ENCODE measurements around the gene IGFN1.
"Not testable (repeated sequence)": the region's sequence is repeated elsewhere in the genome, so short reads cannot be mapped to it uniquely, and the experiment has no call there.

The IGFN1 gene

DNA sequence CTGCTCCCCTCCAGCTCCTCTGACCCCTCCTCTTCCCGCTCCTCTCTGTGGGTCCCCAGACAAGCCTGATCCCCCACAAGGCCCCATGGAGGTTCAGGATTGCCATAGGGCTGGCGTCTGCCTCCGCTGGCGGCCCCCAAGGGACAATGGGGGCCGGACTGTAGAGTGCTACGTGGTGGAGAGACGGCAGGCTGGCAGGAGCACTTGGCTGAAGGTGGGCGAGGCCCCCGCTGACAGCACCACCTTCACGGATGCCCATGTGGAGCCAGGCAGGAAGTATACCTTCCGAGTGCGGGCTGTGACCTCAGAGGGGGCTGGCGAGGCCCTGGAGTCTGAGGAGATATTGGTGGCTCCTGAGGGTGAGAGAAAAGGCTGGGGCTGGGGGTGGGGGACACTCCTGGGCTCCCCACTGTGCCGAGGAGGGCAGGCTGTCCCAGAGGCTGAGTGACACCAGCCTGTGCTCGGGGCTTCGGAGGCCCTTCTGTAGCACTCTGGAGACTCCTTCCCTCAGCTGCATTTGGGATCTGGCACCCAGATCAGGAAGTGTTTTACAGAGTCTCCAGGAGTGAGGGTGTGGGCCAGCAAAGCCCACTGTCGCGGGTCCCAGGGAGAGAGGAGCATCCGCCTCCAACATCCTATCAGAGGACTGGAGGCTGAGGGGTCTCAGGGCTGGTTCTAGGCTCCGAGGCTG is 25.9 kb downstream of the IGFN1 start:
- no peak for DNase-seq (ENCODE audit: low read depth in 2 of 3, low spot score in 1 of 3)

DNA sequence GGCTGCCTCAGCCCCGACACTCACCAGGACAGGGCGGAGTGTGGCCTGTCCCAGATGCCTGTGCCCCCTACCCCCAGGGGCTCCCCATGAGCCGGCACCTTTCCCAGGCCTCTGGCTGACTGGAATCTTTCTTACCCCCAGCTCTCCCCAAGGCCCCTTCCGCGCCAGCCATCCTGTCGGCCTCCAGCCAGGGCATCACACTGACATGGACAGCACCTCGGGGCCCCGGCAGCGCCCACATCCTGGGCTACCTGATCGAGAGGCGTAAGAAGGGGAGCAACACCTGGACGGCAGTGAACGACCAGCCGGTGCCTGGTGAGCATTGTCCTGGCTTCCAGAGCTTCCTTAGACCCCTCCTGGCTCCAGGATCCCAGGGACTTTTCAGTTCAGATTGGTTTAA is 26.5 kb downstream of the IGFN1 start:
- DNase-seq (ENCODE audit: low read depth in 2 of 3, low spot score in 1 of 3) = no peak

DNA sequence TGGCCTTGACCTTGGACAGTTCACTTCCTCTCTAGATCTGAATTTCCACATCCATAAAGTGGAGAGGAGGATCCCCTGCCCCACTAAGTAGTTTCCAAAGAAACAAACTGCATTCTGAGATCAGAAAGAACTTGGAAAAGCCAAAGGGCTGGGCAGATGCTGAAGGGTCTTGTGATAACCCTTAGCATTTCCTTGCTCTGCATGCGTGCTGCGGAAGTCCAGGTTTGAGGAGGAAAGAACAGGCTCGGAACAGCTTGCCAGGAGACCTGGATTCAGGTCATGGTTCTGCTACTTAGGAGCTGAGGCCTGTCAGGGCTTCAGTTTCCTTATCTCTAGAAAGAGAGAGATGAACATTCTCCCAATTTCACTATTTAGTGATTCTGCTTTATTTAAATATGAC is 27.2 kb downstream of the IGFN1 start:
- DNase-seq (ENCODE audit: low read depth in 2 of 3, low spot score in 1 of 3) = no peak

DNA sequence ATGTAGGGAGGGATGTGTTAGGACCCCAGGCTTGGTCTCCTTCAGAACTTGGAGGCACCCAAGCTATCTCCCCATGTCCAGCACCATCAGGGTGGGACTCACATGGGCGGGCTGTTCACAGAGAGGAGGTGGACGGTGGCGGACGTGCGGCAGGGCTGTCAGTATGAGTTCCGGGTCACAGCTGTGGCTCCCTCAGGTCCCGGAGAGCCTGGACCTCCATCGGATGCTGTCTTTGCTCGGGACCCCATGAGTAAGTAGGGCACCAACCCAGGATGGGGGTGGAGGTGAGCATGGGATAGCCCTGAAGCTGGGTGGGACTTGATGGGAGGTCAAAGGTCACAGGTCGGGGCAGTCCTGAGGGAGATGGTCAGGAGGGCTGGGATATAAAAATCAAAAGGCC is 27.8 kb downstream of the IGFN1 start:
- DNase-seq (ENCODE audit: low read depth in 2 of 3, low spot score in 1 of 3) = no peak

DNA sequence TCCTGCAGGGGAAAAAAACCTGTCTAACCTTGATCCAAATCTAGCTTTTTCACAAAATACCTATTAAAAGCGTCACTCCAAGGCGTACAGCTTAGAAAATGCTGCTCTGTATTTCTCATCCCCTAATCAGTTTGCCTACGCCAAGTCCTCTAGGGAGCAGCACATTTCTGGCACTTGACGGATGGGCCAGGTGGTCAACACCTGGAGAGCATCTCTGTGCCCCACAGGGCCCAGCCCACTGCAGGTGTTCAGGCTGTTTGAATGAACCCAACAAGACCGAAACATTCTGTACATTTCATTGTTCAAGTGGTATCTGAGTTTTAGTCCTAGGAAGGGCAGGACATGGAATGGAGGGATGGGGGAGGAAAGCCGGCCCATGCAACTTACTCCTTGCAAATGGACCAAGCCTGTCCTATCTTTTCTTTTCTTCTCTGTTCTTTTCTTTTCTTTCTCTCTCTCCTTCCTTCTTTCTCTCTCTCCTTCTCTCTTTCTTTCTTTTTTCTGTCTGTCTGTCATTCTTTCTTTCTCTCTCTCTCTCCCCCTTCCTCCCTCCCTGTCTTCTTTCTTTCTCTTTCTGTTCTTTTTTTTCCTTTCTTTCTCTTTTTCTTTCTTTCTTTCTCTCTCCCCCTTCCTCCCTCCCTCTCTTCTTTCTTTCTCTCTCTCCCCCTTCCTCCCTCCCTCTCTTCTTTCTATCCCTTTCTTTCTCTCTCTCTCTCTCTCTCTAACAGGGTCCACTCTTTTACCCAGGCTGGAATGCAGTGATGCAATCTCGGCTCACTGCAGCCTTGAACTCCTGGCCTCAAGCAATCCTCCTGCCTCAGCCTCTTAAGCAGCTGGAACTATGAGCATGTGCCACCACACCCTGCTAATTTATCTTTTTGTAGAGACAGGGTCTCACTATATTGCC is 29.1 kb downstream of the IGFN1 start:
- no peak for DNase-seq (ENCODE audit: low read depth in 2 of 3, low spot score in 1 of 3)

DNA sequence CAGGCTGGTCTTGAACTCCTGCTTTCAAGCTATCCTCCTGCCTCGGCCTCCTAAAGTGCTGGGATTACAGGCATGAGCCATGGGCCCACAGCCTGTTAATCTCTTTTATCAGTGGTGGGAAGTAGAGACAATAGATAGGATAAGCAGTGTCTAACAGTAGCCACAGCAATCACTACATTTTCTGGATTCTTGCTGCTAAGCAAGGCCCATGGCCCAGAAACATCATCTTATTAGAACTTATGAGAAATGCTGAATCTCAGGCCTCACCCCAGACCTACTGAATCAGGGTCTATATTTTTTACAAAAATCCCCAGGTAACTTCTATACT is 29.7 kb downstream of the IGFN1 start:
- no peak for DNase-seq (ENCODE audit: low read depth in 2 of 3, low spot score in 1 of 3)

DNA sequence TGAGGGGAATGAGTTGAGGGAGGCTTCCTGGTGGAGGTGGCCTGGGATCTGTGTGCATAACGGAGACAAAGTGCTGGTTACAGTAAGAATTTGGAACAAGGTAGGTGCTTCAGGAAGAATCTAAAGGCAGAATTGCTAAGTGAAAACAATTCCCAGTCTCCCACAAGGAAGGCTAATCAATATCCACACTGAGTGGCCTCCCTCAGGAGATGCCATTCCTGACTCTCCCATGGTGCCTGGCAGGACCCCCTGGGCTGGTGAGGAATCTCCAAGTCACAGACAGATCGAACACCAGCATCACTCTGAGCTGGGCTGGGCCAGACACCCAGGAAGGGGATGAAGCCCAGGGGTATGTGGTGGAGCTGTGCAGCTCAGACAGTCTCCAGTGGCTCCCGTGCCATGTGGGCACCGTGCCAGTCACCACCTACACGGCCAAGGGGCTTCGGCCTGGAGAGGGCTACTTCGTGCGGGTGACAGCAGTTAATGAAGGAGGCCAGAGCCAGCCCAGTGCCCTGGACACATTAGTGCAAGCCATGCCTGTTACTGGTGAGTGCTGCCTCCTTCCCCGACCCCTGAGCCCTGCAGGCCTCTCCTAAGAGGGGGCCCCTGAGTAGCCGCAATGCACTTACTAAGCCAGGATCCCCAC is 30.7 kb downstream of the IGFN1 start:
- DNase-seq (ENCODE audit: low read depth in 2 of 3, low spot score in 1 of 3) = no peak

DNA sequence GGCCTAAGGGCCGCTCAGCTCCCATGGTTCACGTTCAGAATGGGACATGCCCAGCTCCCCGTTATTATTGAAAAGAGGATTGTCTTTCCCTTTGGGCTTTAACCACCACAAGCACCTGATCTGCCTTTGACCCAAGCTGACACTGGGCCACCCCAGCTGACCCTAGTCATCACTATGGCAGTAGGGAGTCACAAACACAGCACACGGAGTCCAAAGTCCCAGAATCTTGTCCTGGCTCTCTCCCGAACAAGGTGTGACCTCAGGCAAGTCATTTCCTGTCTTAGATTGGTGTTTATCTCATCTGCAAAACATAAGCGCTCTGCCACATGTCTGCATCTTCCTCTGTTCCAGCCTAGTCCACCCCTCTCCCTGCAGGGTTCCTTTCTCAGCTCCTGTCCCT is 31.5 kb downstream of the IGFN1 start:
- no peak for DNase-seq (ENCODE audit: low read depth in 2 of 3, low spot score in 1 of 3)

DNA sequence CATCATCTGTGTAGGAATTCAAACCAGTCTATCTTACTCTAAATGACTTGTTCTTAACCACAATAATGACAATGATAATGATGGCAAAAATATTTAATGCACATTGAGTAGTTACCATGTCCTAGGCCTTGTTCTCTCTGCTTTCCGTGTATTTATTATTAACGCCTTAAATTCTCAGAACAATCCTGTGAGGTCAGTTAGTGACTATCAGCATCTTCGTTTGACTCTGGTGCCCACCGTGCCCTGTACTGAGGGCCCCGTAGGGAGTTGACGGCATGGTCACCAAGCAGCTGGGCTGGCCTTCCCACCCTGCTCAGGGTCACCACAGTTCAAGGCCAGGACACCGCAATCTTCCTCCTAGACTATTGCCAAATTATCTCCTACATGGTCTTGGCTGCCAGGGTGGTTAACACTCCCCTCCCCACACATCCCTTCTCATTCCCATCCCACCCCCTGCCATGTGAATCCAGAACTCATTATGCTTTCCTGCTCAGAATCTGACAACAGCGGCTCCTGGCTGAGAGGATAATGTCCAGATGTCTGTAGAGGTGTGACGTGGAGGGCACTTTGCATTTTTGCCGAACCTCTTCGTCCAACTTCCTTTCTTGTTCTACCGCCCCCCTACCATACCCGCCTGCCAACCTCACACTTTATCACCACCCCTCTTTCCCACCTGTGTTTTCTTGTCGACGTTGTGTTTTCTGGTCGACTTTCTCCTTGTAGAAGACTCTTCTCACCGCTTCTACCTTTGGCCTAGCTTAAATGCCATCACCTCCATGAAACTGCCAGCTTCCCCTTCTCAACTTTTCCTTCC is 33.4 kb downstream of the IGFN1 start:
- DNase-seq (ENCODE audit: low read depth in 2 of 3, low spot score in 1 of 3) = no peak

DNA sequence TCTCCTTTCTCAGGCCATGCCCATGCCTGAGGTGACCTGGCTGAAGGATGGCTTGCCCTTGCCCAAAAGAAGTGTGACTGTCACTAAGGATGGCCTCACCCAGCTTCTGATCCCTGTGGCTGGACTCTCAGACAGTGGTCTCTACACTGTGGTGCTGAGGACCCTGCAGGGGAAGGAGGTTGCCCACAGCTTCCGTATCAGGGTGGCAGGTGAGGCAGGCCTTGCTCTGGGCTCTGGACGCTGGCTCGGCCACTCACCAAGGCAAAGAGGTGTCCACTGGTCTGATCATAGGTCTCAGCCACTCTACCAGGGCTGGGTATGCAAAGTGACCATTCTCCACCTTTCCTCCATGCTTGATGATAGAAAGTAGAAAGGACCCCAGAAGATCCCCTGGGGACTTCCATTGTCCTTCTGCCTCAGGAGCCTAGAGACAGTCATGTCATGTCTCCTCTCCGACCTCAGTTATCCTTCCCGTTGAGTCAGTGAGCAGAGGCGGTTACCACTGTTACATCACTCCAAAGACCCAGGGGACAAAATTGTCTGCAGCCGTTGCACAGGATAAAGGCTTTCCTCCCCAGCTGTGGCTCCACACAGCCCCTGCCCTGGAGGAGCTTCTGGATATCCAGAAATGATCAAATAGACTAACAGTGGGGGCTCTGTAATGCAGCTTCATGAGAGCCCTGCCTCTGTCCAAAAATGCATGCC is 34.2 kb downstream of the IGFN1 start:
- DNase-seq (ENCODE audit: low read depth in 2 of 3, low spot score in 1 of 3) = no peak

DNA sequence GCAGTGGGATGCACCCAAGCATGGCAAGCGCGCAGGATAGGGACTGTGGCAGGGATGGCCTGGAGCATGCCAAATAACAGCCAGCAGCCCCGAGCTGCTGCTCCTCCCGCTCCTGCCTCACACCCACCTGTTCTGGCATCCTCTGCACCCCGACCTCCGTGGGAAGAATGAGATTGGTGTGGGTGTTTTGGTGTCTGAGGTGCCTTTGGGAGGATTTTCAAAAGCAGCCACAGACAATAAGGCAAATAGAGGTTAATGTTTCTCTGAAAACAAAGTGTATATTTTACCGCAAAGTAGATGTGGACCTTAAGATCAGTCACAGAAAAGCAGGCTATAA is 35.5 kb downstream of the IGFN1 start:
- DNase-seq (ENCODE audit: low read depth in 2 of 3, low spot score in 1 of 3) = no peak

DNA sequence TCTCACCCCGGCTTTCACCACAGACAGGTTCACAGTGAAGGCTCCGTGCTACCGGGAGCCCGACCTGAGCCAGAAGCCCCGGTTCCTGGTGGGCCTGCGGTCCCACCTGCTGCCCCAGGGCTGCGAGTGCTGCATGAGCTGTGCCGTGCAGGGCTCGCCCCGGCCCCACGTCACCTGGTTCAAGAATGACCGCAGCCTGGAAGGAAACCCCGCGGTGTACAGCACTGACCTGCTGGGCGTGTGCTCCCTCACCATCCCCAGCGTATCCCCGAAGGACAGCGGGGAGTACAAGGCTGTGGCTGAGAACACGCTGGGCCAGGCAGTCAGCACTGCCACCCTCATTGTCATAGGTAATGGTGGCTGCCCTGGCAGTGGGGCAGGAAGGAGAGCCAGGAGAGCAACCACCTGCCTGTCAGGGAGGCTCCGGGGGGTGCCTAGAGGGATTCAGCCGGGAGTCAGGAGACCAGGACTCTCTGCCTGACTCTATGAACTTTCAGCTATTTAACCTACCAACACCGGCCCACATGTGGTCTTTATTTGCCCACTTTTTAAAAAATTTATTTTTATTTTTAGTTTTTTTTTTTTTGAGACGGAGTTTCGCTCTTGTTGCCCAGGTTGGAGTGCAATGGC is 36.4 kb downstream of the IGFN1 start:
- DNase-seq (ENCODE audit: low read depth in 2 of 3, low spot score in 1 of 3) = no peak

DNA sequence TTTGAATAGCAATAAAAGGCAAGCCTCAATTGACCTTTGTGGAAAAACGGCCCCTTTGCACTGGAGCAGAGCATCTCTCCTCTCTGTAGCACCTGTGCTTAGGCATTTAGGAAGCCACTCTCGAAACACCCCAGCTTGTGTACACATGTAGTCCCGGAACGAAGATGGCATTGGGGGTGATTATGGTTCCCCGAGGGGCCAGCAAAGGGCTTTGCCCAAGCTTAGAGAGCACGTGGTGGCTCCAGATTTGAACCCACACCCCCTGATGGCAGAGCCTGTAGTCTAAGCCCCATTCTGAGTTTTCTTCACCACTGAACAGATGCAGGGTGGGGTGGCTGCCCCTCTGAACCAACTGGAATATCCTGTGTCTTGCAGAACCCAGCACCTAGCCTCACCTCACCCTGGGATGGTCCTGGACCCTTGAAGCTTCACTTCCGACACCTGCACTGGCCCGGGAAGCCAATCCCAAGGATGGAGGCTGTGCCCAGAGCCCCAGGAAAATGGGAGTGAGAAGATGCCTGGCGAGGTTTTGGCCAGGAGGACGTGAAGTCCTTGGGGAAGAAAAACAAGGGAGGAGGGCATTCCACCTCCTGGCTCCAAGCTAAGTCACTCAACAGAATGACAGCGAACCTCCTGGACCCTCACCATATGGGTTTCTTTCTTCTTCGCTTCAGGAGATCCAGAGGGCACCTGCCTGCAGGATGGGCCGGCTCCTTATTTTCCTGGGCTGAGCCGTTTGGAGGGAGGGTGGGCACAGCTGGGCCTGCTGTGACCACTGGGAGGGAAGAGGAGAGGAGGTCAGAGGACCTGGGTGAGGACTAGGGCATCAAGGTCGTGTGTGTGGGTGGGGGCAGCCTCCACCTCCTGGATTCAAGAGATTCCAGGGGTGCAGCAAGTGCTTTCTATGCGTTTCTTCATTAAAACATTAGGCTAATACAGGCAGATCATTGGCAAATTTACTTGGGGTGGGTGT is 37.7 kb downstream of the IGFN1 start:
- DNase-seq (ENCODE audit: low read depth in 2 of 3, low spot score in 1 of 3) = no peak

DNA sequence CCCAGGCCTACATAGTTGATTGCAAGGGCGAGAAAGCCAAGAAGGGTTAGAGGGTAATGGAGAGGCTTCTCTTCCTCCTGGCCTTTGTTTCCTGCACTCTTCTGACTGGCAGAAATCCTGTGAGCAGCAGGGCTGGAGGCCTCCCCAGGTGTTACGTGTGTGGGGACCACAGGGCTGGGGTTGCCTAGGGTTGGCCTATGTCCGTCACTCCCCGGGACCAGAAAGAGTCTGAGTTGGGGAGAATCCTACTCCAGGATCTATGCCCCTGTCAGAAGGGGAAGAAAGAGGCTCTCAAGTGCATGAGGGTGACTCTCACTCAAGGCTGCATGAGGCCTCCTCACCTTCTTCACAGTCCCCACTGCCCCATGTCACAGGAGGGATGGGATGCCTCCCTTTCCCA is 38.5 kb downstream of the IGFN1 start:
- no peak for DNase-seq (ENCODE audit: low read depth in 2 of 3, low spot score in 1 of 3)

DNA sequence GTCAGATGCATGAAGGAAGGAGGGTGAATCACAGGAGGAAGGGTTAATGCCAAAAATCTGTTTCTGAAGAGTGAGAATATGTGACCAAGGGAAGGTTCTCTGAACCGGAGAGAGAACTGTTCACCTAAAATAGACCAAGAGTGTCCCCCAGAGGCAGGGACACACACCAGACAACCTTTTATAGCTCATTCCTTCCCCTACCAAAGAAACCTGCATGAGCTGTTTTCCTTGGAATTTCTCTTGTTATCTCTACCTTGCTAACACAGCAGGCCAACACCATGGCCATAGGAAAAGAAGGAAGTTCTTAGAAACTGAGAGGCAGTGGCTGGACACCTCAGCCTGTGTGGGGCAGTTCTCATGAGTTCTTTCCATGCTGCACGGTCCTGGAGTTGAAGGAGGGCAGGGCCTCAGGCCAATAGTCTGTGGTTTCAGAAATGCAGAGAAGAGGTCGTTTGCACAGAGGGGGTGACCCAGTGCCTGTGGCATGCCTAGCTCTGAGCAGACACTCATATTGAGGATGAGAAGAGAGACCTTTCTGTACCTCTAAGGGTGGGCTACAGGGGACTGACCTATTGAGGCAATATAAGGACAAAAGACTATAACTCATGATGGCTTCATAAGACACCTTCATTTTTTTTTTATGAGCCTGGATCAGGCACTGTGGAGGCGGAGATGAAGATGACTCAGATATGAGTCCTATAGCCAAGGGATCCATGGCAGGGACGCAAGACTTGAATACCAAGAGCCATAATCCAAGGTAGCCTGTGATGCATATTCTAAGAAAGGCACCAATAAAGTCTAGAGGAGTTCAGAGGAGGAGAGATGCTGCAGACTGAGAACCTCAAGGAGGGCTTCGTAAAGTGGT is 39.4 kb downstream of the IGFN1 start:
- DNase-seq (ENCODE audit: low read depth in 2 of 3, low spot score in 1 of 3) = no peak

DNA sequence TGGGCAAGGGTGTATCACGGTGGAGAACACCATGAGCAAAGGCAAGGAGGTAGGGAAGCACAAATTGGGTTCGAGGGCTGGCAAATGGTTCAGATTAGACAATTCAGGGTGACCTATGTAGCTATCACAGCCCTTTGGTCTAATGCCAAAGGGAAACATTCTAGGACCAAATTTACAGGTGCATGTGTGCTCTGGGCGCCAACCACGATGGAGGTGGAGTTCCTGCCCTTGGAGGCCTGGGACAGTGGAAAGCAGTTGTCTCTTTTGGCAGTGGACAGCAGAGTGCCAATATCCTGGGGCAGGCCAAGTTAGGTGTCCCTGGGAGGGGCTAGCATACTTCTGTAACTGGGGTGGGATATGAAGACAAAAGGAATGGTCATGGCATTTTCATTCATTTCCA is 40.1 kb downstream of the IGFN1 start:
- DNase-seq (ENCODE audit: low read depth in 2 of 3, low spot score in 1 of 3) = no peak

DNA sequence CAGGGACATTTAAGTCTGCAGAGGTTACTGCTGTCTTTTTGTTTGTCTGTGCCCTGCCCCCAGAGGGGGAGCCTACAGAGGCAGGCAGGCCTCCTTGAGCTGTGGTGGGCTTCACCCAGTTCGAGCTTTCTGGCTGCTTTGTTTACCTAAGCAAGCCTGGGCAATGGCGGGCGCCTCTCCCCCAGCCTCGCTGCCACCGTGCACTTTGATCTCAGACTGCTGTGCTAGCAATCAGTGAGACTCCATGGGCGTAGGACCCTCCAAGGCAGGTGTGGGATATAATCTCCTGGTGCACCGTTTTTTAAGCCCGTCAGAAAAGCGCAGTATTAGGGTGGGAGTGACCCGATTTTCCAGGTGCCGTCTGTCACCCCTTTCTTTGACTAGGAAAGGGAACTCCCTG is 49.0 kb downstream of the IGFN1 start:
- not testable (repeated sequence) for DNase-seq (ENCODE audit: low read depth in 2 of 3, low spot score in 1 of 3)

DNA sequence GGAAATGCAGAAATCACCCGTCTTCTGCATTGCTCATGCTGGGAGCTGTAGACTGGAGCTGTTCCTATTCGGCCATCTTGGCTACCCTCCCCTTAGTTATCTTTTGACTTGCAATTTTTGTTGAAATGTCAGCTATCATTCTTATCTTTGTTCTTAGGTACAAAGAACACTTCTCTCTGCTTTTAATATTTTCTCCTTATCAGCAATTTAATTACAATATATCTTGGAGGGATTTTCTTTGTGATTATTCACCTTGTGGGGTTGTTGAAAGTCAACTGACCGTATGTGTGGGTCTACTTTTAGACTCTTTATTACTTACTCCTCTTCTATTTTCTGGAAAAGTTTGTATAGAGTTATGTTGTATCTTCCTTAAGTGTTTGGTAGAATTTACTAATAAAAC is 49.5 kb downstream of the IGFN1 start:
- no peak for DNase-seq (ENCODE audit: low read depth in 2 of 3, low spot score in 1 of 3)
